Tibial nerve (tissue), 4 donors: Measurements from ENCODE around the gene STX12. TPM values are rescaled to one million over a fixed set of nuclear protein-coding genes. Genes with fewer than 3 reads are reported as not detected.
"Not testable (repeated sequence)": the region's sequence is repeated elsewhere in the genome, so short reads cannot be mapped to it uniquely, and the experiment has no call there.

ENCODE experiments used
- DNase-seq, 2 donors: peaks; one replicate each; pipeline ENCODE4 v3.0.0-alpha.2; 2019; ENCODE audit warnings: low spot score in 2 of 2
- H3K27ac ChIP-seq, 4 donors: fragments of 200-600 bp; sonication (generic) in 3 of 4; one replicate each; pipeline ENCODE4 v1.5.1; 2017 to 2019; ENCODE audit warnings: mild to moderate bottlenecking in 1 of 4
- H3K27me3 ChIP-seq, 2 donors: fragments of 200-600 bp; sonication (generic) in 1 of 2; one replicate each; pipeline versions ENCODE4 v1.5.1 to v1.6.0; 2017 to 2019
- H3K36me3 ChIP-seq, 3 donors: fragments of 200-600 bp; sonication (generic); one replicate each; pipeline ENCODE4 v1.5.1; 2018 to 2019
- H3K4me1 ChIP-seq, 4 donors: fragments of 200-600 bp; sonication (generic) in 3 of 4; one replicate each; pipeline ENCODE4 v1.5.1; 2017 to 2019
- H3K4me3 ChIP-seq, 4 donors: fragments of 200-600 bp; sonication (generic) in 3 of 4; one replicate each; pipeline ENCODE4 v1.5.1; 2017 to 2019; ENCODE audit warnings: mild to moderate bottlenecking in 1 of 4, moderate library complexity in 1 of 4
- H3K9me3 ChIP-seq, 4 donors: fragments of 200-600 bp; sonication (generic) in 3 of 4; one replicate each; pipeline ENCODE4 v1.5.1; 2017 to 2019
- CTCF ChIP-seq, 5 experiments: fragments of 200-600 bp in 3 of 5; fragments of 450-650 bp in 2 of 5; sonication (generic) in 3 of 5; IDR thresholded peaks; one replicate each; pipeline ENCODE4 v1.5.1; 2016 to 2019; ENCODE audit warnings: antibody characterized with exemption in 5 of 5, mild to moderate bottlenecking in 3 of 5, moderate library complexity in 2 of 5
- EP300 ChIP-seq, 2 donors: sonication (generic); formaldehyde crosslinking; IDR thresholded peaks; one replicate each; pipeline ENCODE4 v1.6.1; 2017; ENCODE audit warnings: antibody characterized with exemption in 2 of 2, mild to moderate bottlenecking in 1 of 2
- POLR2A ChIP-seq, 2 donors: fragments of 450-650 bp; IDR thresholded peaks; one replicate each; pipeline ENCODE4 v1.6.1; 2017; ENCODE audit warnings: antibody characterized with exemption in 2 of 2, mild to moderate bottlenecking in 2 of 2, moderate library complexity in 2 of 2
- WGBS, 2 donors: methylation state at CpG; one replicate each; pipeline ENCODE4 v1.1.5; 2018; 5-methylcytosine and 5-hydroxymethylcytosine counted together
- total RNA-seq, 4 donors: library from RNA; depleted of rRNA; stranded (reverse); fragments of >200 nt; gene quantifications; one replicate each; pipeline ENCODE4 v1.1.0, GENCODE V29; 2016

STX12 gene
- total RNA-seq, 4 donors from 2014 or later, result 51.6 to 71.0 (median 66.9) TPM

- Histone ChIP-seq H3K4me1 (no peaks in the 10 kb centered on the region), H3K27me3 (no peaks in the 10 kb centered on the region), H3K4me3 (no peak overlapping the region), H3K36me3 (peaks cover 6 to 54% (median 6%) of the 10 kb centered on the region in 3 donors), H3K27ac (no peak overlapping the region), H3K9me3 (no peaks in the 10 kb centered on the region)
- DNase-seq, result no peak
- 93 to 94% methylated on average over 4 of the region's 4 CpGs for WGBS, 2 donors
- no peak for TF ChIP-seq POLR2A (IDR thresholded peaks at IDR 0.05)
Measured at GRCh38 chr1:27824411-27824810, 51.4 kb downstream of the STX12 start.

- Histone ChIP-seq H3K36me3 (peaks cover 0 to 26% (median 0%) of the 10 kb centered on the region in 3 donors), H3K4me3 (peak overlapping the region in 1 of 4 donors; percentile 78), H3K27ac (peak overlapping the region in 3 of 4 donors; percentile 88 to 96 (median 93)), H3K4me1 (peaks cover 0 to 35% (median 12%) of the 10 kb centered on the region in 4 donors)
- not testable (repeated sequence) for H3K27me3 ChIP-seq, DNase-seq, H3K9me3 ChIP-seq
- 72 to 78% methylated on average over 4 of the region's 4 CpGs for WGBS, 2 donors
Measured at GRCh38 chr1:27829339-27829960, 56.4 kb downstream of the STX12 start.

- peak within 1 kb of the TSS; percentile 46 to 93 (median 82) for H3K4me3 ChIP-seq
- peak within 1 kb of the TSS; percentile 71 to 96 (median 90) for H3K27ac ChIP-seq
- TF ChIP-seq EP300 (IDR thresholded peaks at IDR 0.05), result peak; percentile 87 to 97
- peak in 1 of 5 experiments; percentile 32 for TF ChIP-seq CTCF (IDR thresholded peaks at IDR 0.05)
- peak; percentile 56 to 80 for TF ChIP-seq POLR2A (IDR thresholded peaks at IDR 0.05)
- H3K36me3 ChIP-seq, result peaks cover 0 to 23% (median 0%) of the 10 kb centered on the region in 3 donors
- no peaks in the 10 kb centered on the region for H3K9me3 ChIP-seq
- H3K4me1 ChIP-seq, result peaks cover 0 to 35% (median 12%) of the 10 kb centered on the region in 4 donors
- DNase-seq, result peak; percentile 82 to 84
- WGBS, 2 donors, result 0% methylated on average over 42 to 56 of the region's 60 CpGs
- H3K27me3 ChIP-seq, result no peaks in the 10 kb centered on the region
Measured at GRCh38 chr1:27830621-27831440, 57.8 kb downstream of the STX12 start, which contains the start of gene PPP1R8. PPP1R8 (plus strand) TSS chr1:27830782; CDS start chr1:27830836, 54 bp downstream.

- Histone ChIP-seq H3K4me1 (peaks cover 0 to 35% (median 12%) of the 10 kb centered on the region in 4 donors), H3K36me3 (peaks cover 0 to 33% (median 0%) of the 10 kb centered on the region in 3 donors), H3K9me3 (no peaks in the 10 kb centered on the region), H3K27ac (peak overlapping the region in 2 of 4 donors; percentile 88 to 93), H3K4me3 (peak overlapping the region; percentile 46 to 93 (median 82)), H3K27me3 (no peaks in the 10 kb centered on the region)
- TF ChIP-seq POLR2A (IDR thresholded peaks at IDR 0.05) (no peak), CTCF (IDR thresholded peaks at IDR 0.05) (no peak), EP300 (IDR thresholded peaks at IDR 0.05) (no peak)
- DNase-seq, result no peak
- WGBS, 2 donors, result 46 to 52% methylated on average over 10 of the region's 10 CpGs
Measured at GRCh38 chr1:27831568-27832410, 58.8 kb downstream of the STX12 start.

GRCh38 chr1:27832762-27833161, 59.7 kb downstream of the STX12 start:
- TF ChIP-seq CTCF (IDR thresholded peaks at IDR 0.05) (no peak), EP300 (IDR thresholded peaks at IDR 0.05) (no peak), POLR2A (IDR thresholded peaks at IDR 0.05) (no peak)
- 77 to 88% methylated on average over 2 of the region's 2 CpGs for WGBS, 2 donors
- Histone ChIP-seq H3K4me3 (no peak overlapping the region), H3K27ac (no peak overlapping the region), H3K27me3 (no peaks in the 10 kb centered on the region), H3K9me3 (no peaks in the 10 kb centered on the region), H3K36me3 (peaks cover 0 to 40% (median 0%) of the 10 kb centered on the region in 3 donors), H3K4me1 (peaks cover 0 to 35% (median 12%) of the 10 kb centered on the region in 4 donors)
- no peak for DNase-seq
